GM19328 (cell line): ENCODE measurements around the gene COL6A2.
"Not testable (repeated sequence)": the region's sequence is repeated elsewhere in the genome, so short reads cannot be mapped to it uniquely, and the experiment has no call there.

Source experiments
- ATAC-seq: cut with Tn5 transposase; IDR thresholded peaks from one replicate; pipeline ENCODE4 v1.9.1; 2021; ENCODE audit warnings: mild to moderate bottlenecking, moderate library complexity; ENCODE audit not compliant: unreplicated experiment

COL6A2 gene

GRCh38 chr21:46078978-46079351 lies 18.9 kb upstream of the COL6A2 start:
- ATAC-seq: no peak

GRCh38 chr21:46079352-46080170 lies 18.4 kb upstream of the COL6A2 start:
- no peak for ATAC-seq

GRCh38 chr21:46080171-46081021 lies 17.5 kb upstream of the COL6A2 start:
- no peak for ATAC-seq

GRCh38 chr21:46081022-46081861 lies 16.7 kb upstream of the COL6A2 start:
- no peak for ATAC-seq

GRCh38 chr21:46081862-46082712 lies 15.8 kb upstream of the COL6A2 start:
- ATAC-seq: no peak

- ATAC-seq: no peak
Observed at GRCh38 chr21:46082713-46082962, 15.3 kb upstream of the COL6A2 start.

GRCh38 chr21:46082963-46083790 lies 14.7 kb upstream of the COL6A2 start:
- ATAC-seq: no peak

- no peak for ATAC-seq
Observed at GRCh38 chr21:46083791-46084561, 13.9 kb upstream of the COL6A2 start.

- no peak for ATAC-seq
Observed at GRCh38 chr21:46084709-46085108, 13.2 kb upstream of the COL6A2 start.

- ATAC-seq: not testable (repeated sequence)
Observed at GRCh38 chr21:46085259-46085658, 12.7 kb upstream of the COL6A2 start.

- ATAC-seq: no peak
Observed at GRCh38 chr21:46087641-46088040, 10.3 kb upstream of the COL6A2 start.

GRCh38 chr21:46088189-46088588 lies 9.7 kb upstream of the COL6A2 start:
- ATAC-seq: no peak

- ATAC-seq: no peak
Observed at GRCh38 chr21:46089285-46089684, 8.6 kb upstream of the COL6A2 start.

- ATAC-seq: no peak
Observed at GRCh38 chr21:46091118-46091517, 6.8 kb upstream of the COL6A2 start.

- ATAC-seq: no peak
Observed at GRCh38 chr21:46091631-46092025, 6.3 kb upstream of the COL6A2 start.

GRCh38 chr21:46092026-46092764 lies 5.7 kb upstream of the COL6A2 start:
- no peak for ATAC-seq

- no peak for ATAC-seq
Observed at GRCh38 chr21:46092811-46093667, 4.9 kb upstream of the COL6A2 start.
